GM18498 (cell line): ENCODE results near the gene CHSY1.
"Not testable (repeated sequence)": the region's sequence is repeated elsewhere in the genome, so short reads cannot be mapped to it uniquely, and the experiment has no call there.

Experiments used
- ATAC-seq: cut with Tn5 transposase; IDR thresholded peaks from one replicate; pipeline ENCODE4 v1.9.1; 2021; ENCODE audit warnings: mild to moderate bottlenecking, moderate library complexity; ENCODE audit not compliant: unreplicated experiment

The CHSY1 gene, protein sequence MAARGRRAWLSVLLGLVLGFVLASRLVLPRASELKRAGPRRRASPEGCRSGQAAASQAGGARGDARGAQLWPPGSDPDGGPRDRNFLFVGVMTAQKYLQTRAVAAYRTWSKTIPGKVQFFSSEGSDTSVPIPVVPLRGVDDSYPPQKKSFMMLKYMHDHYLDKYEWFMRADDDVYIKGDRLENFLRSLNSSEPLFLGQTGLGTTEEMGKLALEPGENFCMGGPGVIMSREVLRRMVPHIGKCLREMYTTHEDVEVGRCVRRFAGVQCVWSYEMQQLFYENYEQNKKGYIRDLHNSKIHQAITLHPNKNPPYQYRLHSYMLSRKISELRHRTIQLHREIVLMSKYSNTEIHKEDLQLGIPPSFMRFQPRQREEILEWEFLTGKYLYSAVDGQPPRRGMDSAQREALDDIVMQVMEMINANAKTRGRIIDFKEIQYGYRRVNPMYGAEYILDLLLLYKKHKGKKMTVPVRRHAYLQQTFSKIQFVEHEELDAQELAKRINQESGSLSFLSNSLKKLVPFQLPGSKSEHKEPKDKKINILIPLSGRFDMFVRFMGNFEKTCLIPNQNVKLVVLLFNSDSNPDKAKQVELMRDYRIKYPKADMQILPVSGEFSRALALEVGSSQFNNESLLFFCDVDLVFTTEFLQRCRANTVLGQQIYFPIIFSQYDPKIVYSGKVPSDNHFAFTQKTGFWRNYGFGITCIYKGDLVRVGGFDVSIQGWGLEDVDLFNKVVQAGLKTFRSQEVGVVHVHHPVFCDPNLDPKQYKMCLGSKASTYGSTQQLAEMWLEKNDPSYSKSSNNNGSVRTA

GRCh38 chr15:101251830-101252820 lies at the start of gene CHSY1:
Gene CHSY1, minus strand, starts transcription at chr15:101252048. Its CDS starts 592 bp downstream, at chr15:101251456.
- peak; percentile 78 for ATAC-seq

GRCh38 chr15:101296418-101297405 lies 44.9 kb upstream of the CHSY1 start:
- ATAC-seq, result no peak

- ATAC-seq, result no peak
Measured at GRCh38 chr15:101295607-101296161, 43.8 kb upstream of the CHSY1 start.

DNA sequence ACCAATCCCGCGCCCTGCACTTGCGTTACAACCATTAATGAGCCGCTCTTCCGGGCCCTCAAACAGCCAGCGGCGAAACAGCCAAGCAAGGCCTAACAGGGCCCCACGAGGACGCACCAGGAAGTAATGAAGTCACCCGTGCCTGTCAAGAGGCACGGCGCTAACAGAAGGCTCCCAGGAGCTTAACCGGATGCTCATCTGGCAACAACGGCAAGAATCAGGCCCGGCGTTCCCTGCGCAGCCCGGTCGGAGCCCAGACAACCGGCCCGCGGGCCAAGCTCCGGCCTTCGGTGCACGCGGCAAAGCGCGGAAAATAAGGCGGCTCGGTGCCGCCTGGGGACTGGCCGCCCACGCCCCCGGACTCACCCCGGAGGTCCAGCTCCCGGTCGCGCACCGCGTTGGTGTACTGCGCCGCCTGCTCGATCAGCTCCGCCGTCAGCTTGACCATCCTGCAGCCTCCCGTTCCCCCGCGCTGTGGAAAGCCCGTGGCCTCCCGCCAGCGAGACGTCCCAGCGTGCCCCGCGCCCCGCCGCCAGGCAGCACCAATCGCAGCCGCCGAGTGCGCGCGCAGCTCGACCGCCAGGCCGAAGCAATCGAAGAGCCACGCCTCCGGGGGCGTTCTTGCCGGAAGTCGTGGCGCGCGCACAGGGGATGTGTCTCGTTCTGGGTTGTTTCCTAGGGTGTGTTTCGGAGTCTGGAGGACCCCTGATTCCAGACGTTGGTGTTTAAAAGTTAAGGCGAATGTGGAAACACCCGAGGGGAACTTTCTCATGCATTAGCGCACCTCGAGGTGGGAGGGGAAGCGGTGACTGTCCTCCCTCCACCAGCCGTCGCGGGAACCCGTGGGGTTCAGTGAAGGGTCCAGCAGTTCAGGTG lies 43.1 kb upstream of the CHSY1 start, which contains the start of gene SNRPA1:
TSS of gene SNRPA1 (minus strand) at position 518 of the 876 bp plus-strand sequence. CDS start at position 448, 70 bp downstream.
- ATAC-seq, result peak; percentile 83

- ATAC-seq, result no peak
Measured at GRCh38 chr15:101293122-101293521, 41.3 kb upstream of the CHSY1 start.

GRCh38 chr15:101288905-101289513 lies 37.2 kb upstream of the CHSY1 start:
- ATAC-seq, result no peak

DNA sequence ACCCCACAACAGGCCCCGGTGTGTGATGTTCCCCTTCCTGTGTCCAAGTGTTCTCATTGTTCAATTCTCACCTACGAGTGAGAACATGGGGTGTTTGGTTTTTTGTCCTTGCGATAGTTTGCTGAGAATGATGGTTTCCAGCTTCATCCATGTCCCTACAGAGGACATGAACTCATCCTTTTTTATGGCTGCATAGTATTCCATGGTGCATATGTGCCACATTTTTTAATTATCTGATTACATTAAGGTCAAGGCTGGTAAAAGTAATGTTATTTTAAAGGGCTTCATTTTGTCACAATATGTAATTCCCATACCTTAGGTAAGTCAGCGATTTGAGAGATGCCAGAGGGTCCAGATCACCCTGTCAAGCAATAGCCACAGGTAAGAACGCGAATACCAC lies 35.5 kb upstream of the CHSY1 start:
- ATAC-seq, result not testable (repeated sequence)

DNA sequence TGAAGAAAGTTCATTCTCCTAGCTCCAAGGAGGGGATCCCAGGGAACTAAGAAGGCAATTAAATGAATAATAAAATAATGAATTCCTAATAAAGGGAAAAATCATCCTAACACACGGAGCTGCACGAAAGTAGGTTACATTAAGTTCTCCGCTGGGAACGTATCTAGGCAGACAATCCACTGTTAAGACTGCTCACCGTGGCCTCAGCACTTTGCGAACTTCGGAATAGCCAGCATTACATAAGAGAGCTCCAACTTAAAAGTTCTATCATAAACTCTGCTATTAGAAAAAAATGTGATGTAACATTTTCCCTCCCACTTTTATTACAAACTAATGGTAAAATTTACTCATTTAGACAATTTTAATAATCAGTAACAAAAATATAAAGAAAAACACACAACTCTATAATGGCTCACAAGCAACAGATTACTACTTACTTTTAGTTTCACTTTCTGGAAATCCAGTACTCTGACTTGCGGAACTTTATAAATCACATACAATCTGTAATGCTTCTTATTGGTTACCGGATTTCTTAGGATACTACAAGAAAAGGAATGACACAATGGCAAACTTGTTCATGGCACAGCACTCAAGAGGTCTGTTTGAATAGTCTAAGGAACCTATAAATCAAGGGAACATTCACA lies 34.7 kb upstream of the CHSY1 start:
- ATAC-seq, result no peak

- no peak for ATAC-seq
Measured at GRCh38 chr15:101283931-101284330, 32.1 kb upstream of the CHSY1 start.

DNA sequence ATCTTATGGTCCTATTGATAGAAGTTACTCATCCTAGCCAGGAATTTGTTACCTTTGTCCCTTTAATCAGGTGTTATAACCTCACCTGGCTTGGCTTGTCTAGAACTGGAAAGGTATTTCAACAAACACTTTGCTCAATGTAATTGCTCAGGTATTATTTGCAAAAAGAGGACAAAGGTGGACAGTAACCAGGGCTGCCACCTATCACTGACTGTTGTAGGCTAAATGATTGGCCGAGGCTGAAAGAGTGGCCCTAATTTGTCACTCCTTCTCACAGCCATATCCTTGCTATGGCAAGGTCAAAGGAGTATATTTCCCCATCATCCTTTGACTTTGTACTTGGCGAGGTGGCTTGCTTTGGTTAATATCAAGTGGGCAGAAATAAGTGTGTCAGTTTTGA lies 28.2 kb upstream of the CHSY1 start:
- no peak for ATAC-seq

DNA sequence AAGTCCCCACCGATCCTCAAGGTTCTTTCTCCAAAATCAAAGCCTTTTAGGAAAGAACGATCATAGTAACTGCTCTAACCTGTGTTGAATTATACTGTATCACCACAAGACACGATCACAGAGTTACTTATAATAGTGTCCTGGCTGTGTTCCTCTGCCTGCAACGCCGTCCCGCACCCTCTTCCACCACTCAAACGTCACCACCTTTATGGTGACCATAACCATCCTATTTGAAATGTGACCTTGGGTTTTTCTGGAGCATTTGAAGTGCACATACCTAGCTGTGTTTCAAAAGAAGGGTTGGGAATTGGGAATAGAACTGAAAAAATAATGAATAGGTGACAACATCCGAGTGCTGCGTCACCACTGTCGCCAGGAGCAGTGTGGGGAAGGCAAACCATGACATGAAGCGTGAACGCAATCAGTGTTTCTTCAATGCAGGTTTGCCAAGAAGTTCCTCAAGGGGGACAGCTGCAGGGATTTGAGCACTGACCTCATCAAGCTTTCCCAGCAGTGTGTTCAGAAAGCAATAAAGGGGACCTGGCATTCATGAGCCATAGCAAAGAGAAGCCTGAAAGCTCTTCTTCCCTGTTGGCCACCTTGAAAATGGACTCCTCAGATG lies 26.2 kb upstream of the CHSY1 start:
- ATAC-seq, result no peak

DNA sequence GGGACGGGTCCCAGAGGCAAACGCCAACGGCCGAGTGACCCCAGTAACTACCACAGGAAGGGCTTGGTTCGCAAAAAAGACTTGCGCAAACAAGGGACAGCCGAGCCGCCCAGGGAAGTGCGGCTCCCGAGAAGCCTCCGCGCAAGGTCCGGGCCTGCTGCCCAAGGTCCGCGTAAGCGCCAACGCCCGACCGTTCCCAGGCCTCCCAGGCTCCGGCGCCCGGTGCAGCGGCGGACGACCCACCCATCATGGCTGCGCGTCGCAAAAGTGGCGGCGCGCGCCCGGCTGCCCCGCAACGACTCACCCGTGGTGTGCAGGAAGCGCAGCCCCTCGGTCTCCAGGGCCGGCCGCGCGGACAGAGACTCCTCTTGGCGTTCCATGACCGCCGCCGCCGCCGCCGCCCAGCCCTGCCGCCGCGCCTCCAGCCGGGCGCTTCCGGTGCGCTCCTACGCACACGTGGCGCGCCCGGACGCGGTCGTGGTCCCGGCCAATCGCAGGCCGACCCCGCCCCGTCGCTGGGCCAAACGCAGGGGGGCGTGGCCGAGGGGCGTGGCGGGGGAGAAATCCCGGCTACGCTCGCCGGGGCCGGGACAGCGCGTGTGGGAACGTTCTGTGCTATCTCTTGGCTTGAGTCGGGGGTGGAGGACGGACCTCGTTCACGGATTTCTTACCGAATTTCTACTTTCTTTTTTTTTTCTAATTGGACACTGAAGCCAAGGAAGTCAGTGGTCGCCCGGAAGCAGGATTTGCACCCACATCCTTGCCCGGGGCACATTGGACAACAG lies 25.4 kb upstream of the CHSY1 start, which contains the start of gene SELENOS:
TSS of gene SELENOS (minus strand) at position 448 of the 785 bp plus-strand sequence. CDS start at position 380, 68 bp downstream.
- peak; percentile 93 for ATAC-seq

- ATAC-seq, result peak; percentile 28
Measured at GRCh38 chr15:101276501-101277037, 24.7 kb upstream of the CHSY1 start.

DNA sequence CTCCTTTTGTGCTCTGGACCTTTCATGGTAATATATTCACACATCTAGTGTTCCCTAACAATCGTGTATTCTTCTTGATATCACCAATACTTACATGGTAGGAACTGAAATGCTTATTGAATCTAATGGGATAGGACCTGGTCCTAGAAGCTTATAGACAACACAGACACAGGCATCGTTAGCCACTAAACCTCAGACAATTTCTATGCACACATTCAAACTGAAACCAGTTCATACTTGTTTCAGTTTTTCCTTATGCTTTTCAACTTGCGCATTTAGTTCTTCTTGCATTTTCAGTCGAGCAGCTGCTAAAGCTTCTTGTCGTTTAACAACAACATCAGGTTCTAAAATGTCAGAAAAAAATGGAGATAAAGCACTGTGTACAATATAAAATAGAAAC lies 23.2 kb upstream of the CHSY1 start:
- peak; percentile 39 for ATAC-seq

DNA sequence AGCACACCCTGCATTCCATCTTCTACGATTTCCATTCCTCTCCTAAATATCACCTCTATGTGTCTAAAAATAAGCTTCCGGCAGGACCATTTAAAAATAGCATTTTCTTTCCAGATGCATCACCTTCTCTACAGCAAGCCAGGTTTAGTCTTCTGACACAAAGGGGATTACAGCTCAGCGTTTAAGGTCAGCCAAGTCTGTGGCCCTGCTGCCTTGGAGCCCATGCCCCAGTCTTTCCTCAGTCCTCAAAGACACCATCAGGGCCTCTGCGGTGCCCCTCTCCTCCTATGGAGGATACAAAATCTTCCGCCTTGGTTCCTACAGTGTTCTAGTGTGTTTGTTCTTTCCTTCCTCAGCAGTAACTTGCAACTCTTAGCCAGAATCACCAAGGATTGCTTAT lies 21.7 kb upstream of the CHSY1 start:
- no peak for ATAC-seq

- no peak for ATAC-seq
Measured at GRCh38 chr15:101272584-101272983, 20.7 kb upstream of the CHSY1 start.
